Testis (tissue), 2 donors: ENCODE results near the gene PTGER4.

ENCODE experiments used
- POLR2A ChIP-seq: fragments of 450-650 bp; IDR thresholded peaks from one replicate; pipeline ENCODE4 v1.6.1; 2017; ENCODE audit warnings: antibody characterized with exemption, mild to moderate bottlenecking, moderate library complexity
- TF ChIP-seq, protein P1 (sequence below), 3 experiments: fragments of 450-650 bp in 2 of 3; fragments of 200-600 bp in 1 of 3; sonication (generic) in 1 of 3; IDR thresholded peaks; one replicate each; pipeline ENCODE4 v1.5.1; 2016 to 2019; ENCODE audit warnings: antibody characterized with exemption in 3 of 3, mild to moderate bottlenecking in 2 of 3, moderate library complexity in 1 of 3

DNA sequence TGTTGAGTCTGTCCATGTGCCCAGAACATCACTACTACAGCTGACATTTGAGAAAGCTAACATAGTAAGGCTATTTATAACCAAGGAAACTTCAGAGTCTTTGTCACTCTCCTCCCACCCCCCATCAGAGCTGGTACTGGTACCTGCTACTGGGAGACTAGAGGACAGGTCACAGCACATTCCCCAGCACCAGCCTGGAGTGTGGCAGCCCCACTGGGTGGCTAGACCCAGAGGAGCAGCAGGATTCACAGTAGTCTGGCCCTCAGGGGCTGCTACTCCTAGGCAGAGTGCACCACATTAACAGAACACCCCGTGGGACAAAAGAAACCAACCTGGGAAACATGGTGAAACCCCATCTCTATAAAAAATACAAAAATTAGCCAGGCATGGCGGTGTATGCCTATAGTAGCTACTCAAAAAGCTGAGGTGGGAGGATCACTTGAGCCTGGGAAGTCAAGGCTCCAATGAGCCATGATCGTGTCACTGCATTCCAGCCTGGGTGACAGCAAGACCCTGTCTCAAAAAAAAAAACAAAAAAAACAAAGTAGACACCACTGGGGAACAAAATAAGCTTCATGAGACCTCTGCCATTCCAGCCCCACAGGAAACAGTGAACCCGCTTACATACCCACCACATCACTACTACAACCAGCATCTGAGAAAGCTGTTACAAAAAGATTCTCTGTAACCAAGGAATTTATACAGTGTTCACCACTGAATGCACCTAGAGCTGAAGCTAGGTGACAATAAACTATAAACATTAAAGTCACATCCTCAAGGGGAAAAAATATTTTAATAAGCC is 26.3 kb upstream of the PTGER4 start:
- TF ChIP-seq, protein P1, sequence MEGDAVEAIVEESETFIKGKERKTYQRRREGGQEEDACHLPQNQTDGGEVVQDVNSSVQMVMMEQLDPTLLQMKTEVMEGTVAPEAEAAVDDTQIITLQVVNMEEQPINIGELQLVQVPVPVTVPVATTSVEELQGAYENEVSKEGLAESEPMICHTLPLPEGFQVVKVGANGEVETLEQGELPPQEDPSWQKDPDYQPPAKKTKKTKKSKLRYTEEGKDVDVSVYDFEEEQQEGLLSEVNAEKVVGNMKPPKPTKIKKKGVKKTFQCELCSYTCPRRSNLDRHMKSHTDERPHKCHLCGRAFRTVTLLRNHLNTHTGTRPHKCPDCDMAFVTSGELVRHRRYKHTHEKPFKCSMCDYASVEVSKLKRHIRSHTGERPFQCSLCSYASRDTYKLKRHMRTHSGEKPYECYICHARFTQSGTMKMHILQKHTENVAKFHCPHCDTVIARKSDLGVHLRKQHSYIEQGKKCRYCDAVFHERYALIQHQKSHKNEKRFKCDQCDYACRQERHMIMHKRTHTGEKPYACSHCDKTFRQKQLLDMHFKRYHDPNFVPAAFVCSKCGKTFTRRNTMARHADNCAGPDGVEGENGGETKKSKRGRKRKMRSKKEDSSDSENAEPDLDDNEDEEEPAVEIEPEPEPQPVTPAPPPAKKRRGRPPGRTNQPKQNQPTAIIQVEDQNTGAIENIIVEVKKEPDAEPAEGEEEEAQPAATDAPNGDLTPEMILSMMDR (IDR thresholded peaks at IDR 0.05), result no peak
- TF ChIP-seq POLR2A, result no peak
